Muscle layer of colon (tissue), 2 donors: ENCODE results near the gene GNG10.
"Not testable (repeated sequence)": the region's sequence is repeated elsewhere in the genome, so short reads cannot be mapped to it uniquely, and the experiment has no call there.

Experiments
- H3K27ac ChIP-seq: one replicate; pipeline ENCODE4 v1.7.0; 2013; ENCODE audit warnings: low read depth, mild to moderate bottlenecking, low read length, moderate library complexity
- H3K27me3 ChIP-seq, 2 donors: one replicate each; pipeline ENCODE4 v1.7.0; 2013; ENCODE audit warnings: low read length in 2 of 2, mild to moderate bottlenecking in 2 of 2; ENCODE audit not compliant: insufficient read depth in 2 of 2, control insufficient read depth in 1 of 2
- H3K36me3 ChIP-seq: one replicate; pipeline ENCODE4 v1.7.0; 2013; ENCODE audit warnings: mild to moderate bottlenecking, low read length; ENCODE audit not compliant: insufficient read depth
- H3K4me1 ChIP-seq: one replicate; pipeline ENCODE4 v1.7.0; 2013; ENCODE audit warnings: mild to moderate bottlenecking, low read length; ENCODE audit not compliant: insufficient read depth
- H3K4me3 ChIP-seq, 2 donors: one replicate each; pipeline ENCODE4 v1.7.0; 2013; ENCODE audit warnings: low read length in 2 of 2, low read depth in 1 of 2, mild to moderate bottlenecking in 1 of 2, moderate library complexity in 1 of 2
- H3K9ac ChIP-seq: one replicate; pipeline ENCODE4 v1.7.0; 2013; ENCODE audit warnings: low read length
- H3K9me3 ChIP-seq: one replicate; pipeline ENCODE4 v1.7.0; 2013; ENCODE audit warnings: mild to moderate bottlenecking, low read length
- donor health status: abdominal sarcoma.
- donor health status: Adenocarcinoma of cecum.

The GNG10 gene

GRCh38 chr9:111661150-111661801, at the start of gene GNG10:
TSS of gene GNG10 (plus strand) at chr9:111661605. CDS start at chr9:111661635, 30 bp downstream.
- Histone ChIP-seq H3K27me3 (no peaks in the 10 kb centered on the region), H3K36me3 (no peaks in the 10 kb centered on the region), H3K27ac (peak within 1 kb of the TSS; percentile 74), H3K9me3 (no peaks in the 10 kb centered on the region), H3K4me3 (peak within 1 kb of the TSS; percentile 70 to 79), H3K4me1 (peaks cover 12% of the 10 kb centered on the region), H3K9ac (peak within 1 kb of the TSS; percentile 51)

- Histone ChIP-seq H3K36me3 (no peaks in the 10 kb centered on the region), H3K9me3 (no peaks in the 10 kb centered on the region), H3K27ac (no peak overlapping the region), H3K9ac (no peak overlapping the region), H3K27me3 (no peaks in the 10 kb centered on the region), H3K4me1 (no peaks in the 10 kb centered on the region), H3K4me3 (no peak overlapping the region)
Observed at GRCh38 chr9:111613436-111614040, 47.9 kb upstream of the GNG10 start.

- Histone ChIP-seq H3K27me3 (no peaks in the 10 kb centered on the region), H3K27ac (no peak overlapping the region), H3K36me3 (no peaks in the 10 kb centered on the region), H3K4me3 (no peak overlapping the region), H3K9ac (no peak overlapping the region), H3K4me1 (no peaks in the 10 kb centered on the region), H3K9me3 (no peaks in the 10 kb centered on the region)
Observed at GRCh38 chr9:111615928-111616327, 45.5 kb upstream of the GNG10 start.

GRCh38 chr9:111617349-111617748, 44.1 kb upstream of the GNG10 start:
- not testable (repeated sequence) for H3K4me3 ChIP-seq, H3K4me1 ChIP-seq, H3K9me3 ChIP-seq, H3K36me3 ChIP-seq, H3K9ac ChIP-seq, H3K27me3 ChIP-seq, H3K27ac ChIP-seq

- no peak overlapping the region for H3K9ac ChIP-seq
- no peak overlapping the region for H3K27ac ChIP-seq
- no peak overlapping the region for H3K4me3 ChIP-seq
- H3K4me1 ChIP-seq = no peaks in the 10 kb centered on the region
- H3K27me3 ChIP-seq = no peaks in the 10 kb centered on the region
- H3K9me3 ChIP-seq = no peaks in the 10 kb centered on the region
- no peaks in the 10 kb centered on the region for H3K36me3 ChIP-seq
Observed at GRCh38 chr9:111621895-111622480, 39.4 kb upstream of the GNG10 start.

- Histone ChIP-seq H3K27me3 (no peaks in the 10 kb centered on the region), H3K9me3 (no peaks in the 10 kb centered on the region), H3K4me1 (no peaks in the 10 kb centered on the region), H3K36me3 (no peaks in the 10 kb centered on the region), H3K4me3 (no peak overlapping the region), H3K27ac (no peak overlapping the region), H3K9ac (no peak overlapping the region)
Observed at GRCh38 chr9:111622626-111623025, 38.8 kb upstream of the GNG10 start.

GRCh38 chr9:111627260-111627963, 34.0 kb upstream of the GNG10 start:
- no peak overlapping the region for H3K9ac ChIP-seq
- no peaks in the 10 kb centered on the region for H3K36me3 ChIP-seq
- peaks cover 10% of the 10 kb centered on the region for H3K4me1 ChIP-seq
- no peak overlapping the region for H3K27ac ChIP-seq
- H3K27me3 ChIP-seq = no peaks in the 10 kb centered on the region
- no peaks in the 10 kb centered on the region for H3K9me3 ChIP-seq
- no peak overlapping the region for H3K4me3 ChIP-seq

GRCh38 chr9:111628411-111628810, 33.0 kb upstream of the GNG10 start:
- H3K27ac ChIP-seq = no peak overlapping the region
- no peaks in the 10 kb centered on the region for H3K36me3 ChIP-seq

GRCh38 chr9:111630182-111630963, 31.0 kb upstream of the GNG10 start:
- H3K9ac ChIP-seq = peak overlapping the region; percentile 34
- no peaks in the 10 kb centered on the region for H3K27me3 ChIP-seq
- peak overlapping the region; percentile 66 for H3K27ac ChIP-seq
- peaks cover 21% of the 10 kb centered on the region for H3K4me1 ChIP-seq
- H3K4me3 ChIP-seq = peak overlapping the region; percentile 76 to 94
- no peaks in the 10 kb centered on the region for H3K36me3 ChIP-seq
- no peaks in the 10 kb centered on the region for H3K9me3 ChIP-seq

More at GRCh38 chr9:111628411-111628810, 33.0 kb upstream of the GNG10 start:
- Histone ChIP-seq H3K9me3 (no peaks in the 10 kb centered on the region), H3K27me3 (no peaks in the 10 kb centered on the region), H3K9ac (no peak overlapping the region), H3K4me1 (peaks cover 20% of the 10 kb centered on the region), H3K4me3 (no peak overlapping the region)

- Histone ChIP-seq H3K36me3 (no peaks in the 10 kb centered on the region), H3K4me3 (peak overlapping the region; percentile 76 to 94), H3K9ac (peak overlapping the region; percentile 34), H3K27ac (peak overlapping the region; percentile 66), H3K27me3 (no peaks in the 10 kb centered on the region), H3K9me3 (no peaks in the 10 kb centered on the region), H3K4me1 (peaks cover 21% of the 10 kb centered on the region)
Observed at GRCh38 chr9:111630964-111631213, 30.5 kb upstream of the GNG10 start.
